IPS DF 6.9 (cell line): ENCODE results near the gene ZBTB5.

Source experiments
- DNase-seq: peaks from one replicate; pipeline ENCODE4 v3.0.0-alpha.2; 2013; ENCODE audit warnings: low read depth, low spot score
- H3K27ac ChIP-seq: one replicate; pipeline ENCODE4 v1.5.1; 2013; ENCODE audit warnings: low read length, control low read depth
- H3K27me3 ChIP-seq: 2 replicates; pipeline ENCODE4 v1.6.1; 2013; ENCODE audit warnings: mild to moderate bottlenecking, low read length; ENCODE audit not compliant: control insufficient read depth, insufficient read depth
- H3K36me3 ChIP-seq: 2 replicates; pipeline ENCODE4 v1.6.1; 2013; ENCODE audit warnings: low read length; ENCODE audit not compliant: control insufficient read depth, insufficient read depth
- H3K4me1 ChIP-seq: 2 replicates; pipeline ENCODE4 v1.6.1; 2013; ENCODE audit warnings: low read length; ENCODE audit not compliant: control insufficient read depth, insufficient read depth
- H3K4me3 ChIP-seq: 2 replicates; pipeline ENCODE4 v1.5.1; 2013; ENCODE audit warnings: mild to moderate bottlenecking, low read length
- H3K9me3 ChIP-seq: 2 replicates; pipeline ENCODE4 v1.6.1; 2013; ENCODE audit warnings: low read length, inconsistent platforms; ENCODE audit not compliant: control insufficient read depth, insufficient read depth
- WGBS: extraction: QIAGEN DNeasy Blood & Tissue Kit; methylation state at CpG from one replicate; pipeline ENCODE4 v1.1.7; 2013; ENCODE audit warnings: mixed read lengths, missing lambda C conversion rate; ENCODE audit not compliant: insufficient read length, insufficient coverage; 5-methylcytosine and 5-hydroxymethylcytosine counted together

The ZBTB5 gene

DNA sequence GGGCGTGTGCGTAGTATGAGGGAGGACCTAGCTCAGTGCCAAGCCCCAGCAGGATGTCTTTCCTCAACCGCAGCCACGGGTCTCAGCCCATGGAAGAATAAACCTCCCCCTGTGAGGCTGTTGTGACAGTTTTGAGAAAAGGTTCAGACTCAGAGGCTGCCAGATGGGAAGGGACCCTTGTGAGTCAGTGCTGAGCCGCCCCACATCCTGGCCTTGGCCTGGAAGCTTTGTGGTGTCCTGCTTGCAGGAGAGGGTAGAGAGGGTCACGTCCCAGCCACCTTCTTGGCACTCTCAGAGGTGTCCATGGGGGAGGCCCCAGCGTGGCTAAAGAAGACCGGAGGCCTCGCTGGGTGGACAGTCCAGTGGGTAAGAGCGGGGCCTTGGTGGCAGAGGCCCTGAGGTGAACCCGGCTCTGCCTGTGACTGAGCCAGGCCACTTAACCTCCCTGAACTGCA lies 39.9 kb downstream of the ZBTB5 start:
- no peak overlapping the region for H3K27ac ChIP-seq
- no CpG with 5 or more reads among the region's 11 CpGs for WGBS
- no peak overlapping the region for H3K4me3 ChIP-seq
- no peaks in the 10 kb centered on the region for H3K27me3 ChIP-seq
- peaks cover 22% of the 10 kb centered on the region for H3K36me3 ChIP-seq
- no peak for DNase-seq
- no peaks in the 10 kb centered on the region for H3K9me3 ChIP-seq
- 0 out of 2 replicates have a peak, but pooled peaks cover 3% of the 10 kb centered on the region for H3K4me1 ChIP-seq

DNA sequence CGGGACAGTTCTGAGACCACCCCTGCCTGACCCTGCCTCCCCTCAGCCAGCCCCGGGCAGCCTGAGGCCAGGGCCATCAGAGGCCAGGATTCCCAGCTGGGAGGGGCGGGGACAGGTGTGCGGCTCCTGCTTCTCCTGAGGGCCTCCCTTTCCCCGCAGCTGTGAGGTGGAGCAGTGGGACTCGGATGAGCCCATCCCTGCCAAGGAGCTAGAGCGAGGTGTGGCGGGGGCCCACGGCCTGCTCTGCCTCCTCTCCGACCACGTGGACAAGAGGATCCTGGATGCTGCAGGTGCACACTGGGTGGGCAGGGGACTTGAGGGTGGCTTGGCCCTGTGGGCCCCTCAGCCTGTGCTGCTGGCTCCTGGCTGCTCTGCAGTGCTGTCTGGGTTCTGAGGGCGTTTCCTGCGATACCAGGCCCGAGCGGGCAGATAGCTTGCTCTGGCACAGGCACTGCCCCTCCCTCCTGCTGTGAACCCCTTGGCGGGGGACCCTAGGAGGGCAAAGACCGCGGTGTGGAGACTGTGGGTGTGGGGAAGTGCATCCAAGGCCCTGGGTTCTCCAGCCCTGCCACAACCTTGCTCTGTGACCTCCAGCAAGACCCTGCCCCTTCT lies 40.5 kb downstream of the ZBTB5 start:
- H3K4me1 ChIP-seq, result 0 out of 2 replicates have a peak, but pooled peaks cover 3% of the 10 kb centered on the region
- no peaks in the 10 kb centered on the region for H3K27me3 ChIP-seq
- H3K9me3 ChIP-seq, result no peaks in the 10 kb centered on the region
- WGBS, result no CpG with 5 or more reads among the region's 18 CpGs
- H3K4me3 ChIP-seq, result no peak overlapping the region
- peaks cover 22% of the 10 kb centered on the region for H3K36me3 ChIP-seq
- DNase-seq, result no peak
- H3K27ac ChIP-seq, result no peak overlapping the region

DNA sequence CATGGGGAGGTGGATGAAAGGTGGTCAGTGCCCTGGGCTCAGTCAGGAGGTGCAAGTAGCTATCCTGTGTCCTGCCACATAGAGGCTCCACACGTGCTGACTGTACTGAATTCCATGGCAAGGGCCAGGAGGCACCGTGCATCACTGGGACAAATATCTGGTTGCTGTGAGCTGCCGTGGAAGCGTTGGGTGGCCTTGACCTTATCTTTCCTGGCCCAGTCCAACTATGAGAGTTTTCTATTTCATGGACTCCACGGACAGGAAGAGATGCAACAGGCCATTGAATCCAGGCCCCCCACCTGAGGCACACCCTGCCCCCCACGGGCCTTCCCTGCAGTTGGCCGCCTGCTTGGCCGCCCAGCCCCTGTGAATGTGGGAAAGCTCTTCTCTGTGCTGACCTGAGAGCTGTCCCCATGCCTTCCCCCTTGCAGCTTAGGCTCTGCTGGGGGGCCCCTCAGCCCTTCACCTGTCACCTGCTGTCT lies 41.0 kb downstream of the ZBTB5 start:
- no peak overlapping the region for H3K27ac ChIP-seq
- no peak for DNase-seq
- peaks cover 22% of the 10 kb centered on the region for H3K36me3 ChIP-seq
- H3K27me3 ChIP-seq, result no peaks in the 10 kb centered on the region
- H3K4me3 ChIP-seq, result no peak overlapping the region
- 0 out of 2 replicates have a peak, but pooled peaks cover 3% of the 10 kb centered on the region for H3K4me1 ChIP-seq
- no CpG with 5 or more reads among the region's 8 CpGs for WGBS
- no peaks in the 10 kb centered on the region for H3K9me3 ChIP-seq

GRCh38 chr9:37423508-37423907 lies 41.7 kb downstream of the ZBTB5 start:
- Histone ChIP-seq H3K4me3 (no peak overlapping the region; the same call in 1 of the 2 replicates), H3K27ac (no peak overlapping the region)
- no CpG with 5 or more reads among the region's 2 CpGs for WGBS

GRCh38 chr9:37422289-37423104 lies 42.8 kb downstream of the ZBTB5 start, which contains the start of gene GRHPR:
GRHPR (plus strand) TSS chr9:37422696; CDS start chr9:37422751, 55 bp downstream.
- no peaks in the 10 kb centered on the region for H3K27me3 ChIP-seq
- 0 out of 2 replicates have a peak, but pooled peaks cover 3% of the 10 kb centered on the region for H3K4me1 ChIP-seq
- DNase-seq, result no peak
- H3K4me3 ChIP-seq, result peak within 1 kb of the TSS; percentile 99
- H3K36me3 ChIP-seq, result peaks cover 7% of the 10 kb centered on the region; the same call in 1 of the 2 replicates
- WGBS, result no CpG with 5 or more reads among the region's 56 CpGs
- no peaks in the 10 kb centered on the region for H3K9me3 ChIP-seq
- no peak within 1 kb of the TSS for H3K27ac ChIP-seq

More at GRCh38 chr9:37423508-37423907, 41.7 kb downstream of the ZBTB5 start:
- DNase-seq, result no peak
- H3K27me3 ChIP-seq, result no peaks in the 10 kb centered on the region
- H3K9me3 ChIP-seq, result no peaks in the 10 kb centered on the region
- H3K36me3 ChIP-seq, result peaks cover 16% of the 10 kb centered on the region
- H3K4me1 ChIP-seq, result 0 out of 2 replicates have a peak, but pooled peaks cover 3% of the 10 kb centered on the region

DNA sequence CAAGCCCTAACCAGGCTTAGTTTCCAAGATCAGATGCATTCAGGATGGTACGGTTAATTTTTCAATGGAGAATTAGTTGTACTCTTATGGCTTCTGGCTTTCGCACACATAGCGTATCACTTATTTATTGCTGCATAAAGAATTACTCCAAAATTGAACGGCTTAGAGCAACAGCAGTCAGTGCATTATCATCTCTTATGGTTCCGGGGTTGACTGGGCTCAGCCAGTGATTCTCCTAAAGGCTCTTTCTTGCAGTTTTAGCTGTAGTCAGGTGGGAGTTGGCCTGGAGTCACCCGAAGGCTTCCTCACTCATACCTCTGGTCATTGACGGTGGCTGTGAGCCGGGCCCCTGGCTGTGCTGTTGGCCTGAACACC lies 43.3 kb downstream of the ZBTB5 start:
- Histone ChIP-seq H3K4me3 (peak overlapping the region; percentile 99; the same call in 1 of the 2 replicates), H3K9me3 (no peaks in the 10 kb centered on the region), H3K27me3 (no peaks in the 10 kb centered on the region), H3K36me3 (peaks cover 5% of the 10 kb centered on the region; the same call in 1 of the 2 replicates), H3K27ac (no peak overlapping the region), H3K4me1 (0 out of 2 replicates have a peak, but pooled peaks cover 3% of the 10 kb centered on the region)
- DNase-seq, result no peak
- WGBS, result no CpG with 5 or more reads among the region's 8 CpGs

DNA sequence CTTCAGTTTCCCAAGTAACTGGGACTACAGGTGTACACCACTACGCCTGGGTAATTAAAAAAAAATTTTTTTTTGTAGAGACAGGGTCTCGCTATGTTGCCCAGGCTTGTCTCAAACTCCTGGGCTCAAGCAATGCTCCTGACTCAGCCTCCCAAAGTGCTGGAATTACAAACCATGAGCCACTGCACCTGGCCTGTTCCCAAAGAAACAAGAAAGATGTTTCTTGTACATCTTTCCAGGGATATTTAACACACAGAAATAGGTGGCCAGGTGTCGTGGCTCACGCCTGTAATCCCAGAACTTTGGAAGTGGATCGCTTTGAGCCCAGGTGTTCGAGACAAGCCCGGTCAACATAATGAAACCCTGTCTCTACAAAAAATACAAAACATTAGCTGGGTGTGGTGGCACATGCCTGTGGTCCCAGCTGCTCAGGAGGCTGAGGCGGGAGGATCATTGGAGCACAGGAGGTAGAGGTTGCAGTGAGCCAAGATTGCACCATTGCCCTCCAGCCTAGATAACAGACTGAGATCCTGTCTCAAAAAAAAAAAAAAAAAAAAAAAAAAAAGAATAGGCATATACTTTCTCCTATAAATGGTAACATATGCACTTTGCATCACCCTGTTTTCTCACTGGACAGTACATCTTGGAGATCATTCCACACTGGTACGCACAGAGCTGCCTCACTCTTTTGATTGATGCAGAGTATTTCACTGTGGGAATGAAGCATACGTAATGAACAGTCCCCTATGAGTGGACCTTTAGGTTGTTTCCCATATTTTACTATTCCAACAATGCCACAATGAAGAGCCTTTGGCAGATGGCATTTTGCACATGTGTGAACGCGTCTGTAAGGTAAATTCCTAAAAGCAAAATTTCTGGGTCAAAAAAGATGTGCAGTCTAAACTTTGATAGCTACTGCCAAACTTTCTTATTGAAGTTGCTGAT lies 44.7 kb downstream of the ZBTB5 start:
- Histone ChIP-seq H3K9me3 (no peaks in the 10 kb centered on the region), H3K27me3 (no peaks in the 10 kb centered on the region), H3K4me3 (no peak overlapping the region), H3K36me3 (no peaks in the 10 kb centered on the region), H3K27ac (no peak overlapping the region), H3K4me1 (0 out of 2 replicates have a peak, but pooled peaks cover 3% of the 10 kb centered on the region)
- WGBS, result no CpG with 5 or more reads among the region's 12 CpGs
- DNase-seq, result no peak

- H3K27me3 ChIP-seq, result no peaks in the 10 kb centered on the region
- H3K9me3 ChIP-seq, result no peaks in the 10 kb centered on the region
- DNase-seq, result no peak
- H3K4me1 ChIP-seq, result peaks cover 3% of the 10 kb centered on the region; the same call in 1 of the 2 replicates
- no CpG with 5 or more reads among the region's 5 CpGs for WGBS
- no peak overlapping the region for H3K27ac ChIP-seq
- no peak overlapping the region for H3K4me3 ChIP-seq
- H3K36me3 ChIP-seq, result no peaks in the 10 kb centered on the region
Measured at GRCh38 chr9:37419204-37419603, 46.0 kb downstream of the ZBTB5 start.

GRCh38 chr9:37417857-37418618 lies 47.2 kb downstream of the ZBTB5 start:
- no peaks in the 10 kb centered on the region for H3K9me3 ChIP-seq
- no peaks in the 10 kb centered on the region for H3K27me3 ChIP-seq
- no peaks in the 10 kb centered on the region for H3K36me3 ChIP-seq
- no peaks in the 10 kb centered on the region; the same call in 1 of the 2 replicates for H3K4me1 ChIP-seq
- no CpG with 5 or more reads among the region's 9 CpGs for WGBS
- no peak overlapping the region for H3K27ac ChIP-seq
- DNase-seq, result no peak
- H3K4me3 ChIP-seq, result no peak overlapping the region
